Heart left ventricle (tissue), 16 donors: ENCODE measurements around the gene GPR87. TPM values are rescaled to one million over a fixed set of nuclear protein-coding genes. Genes with fewer than 3 reads are reported as not detected.
A peak's percentile ranks its signal among the peaks of the same experiment; 100 is the strongest.

ENCODE experiments used
- ATAC-seq, 4 donors: fragments of 200-7000 bp; cut with Tn5 transposase; one replicate each; pipeline ENCODE4 v1.9.1; 2020 to 2022; ENCODE audit warnings: moderate library complexity in 4 of 4, mild to moderate bottlenecking in 3 of 4, moderate number of reproducible peaks in 1 of 4
- DNase-seq, 5 donors: peaks; one replicate each; pipeline ENCODE4 v3.0.0-alpha.2; 2020
- H3K27ac ChIP-seq, 12 donors: fragments of 200-600 bp; sonication (generic) in 4 of 12; one replicate each; pipeline versions ENCODE4 v1.5.0 to v1.8.0; 2016 to 2022; ENCODE audit warnings: mild to moderate bottlenecking in 2 of 12
- H3K27me3 ChIP-seq, 9 donors: fragments of 200-600 bp; sonication (generic) in 2 of 9; one replicate each; pipeline versions ENCODE4 v1.5.1 to v1.8.0; 2016 to 2022; ENCODE audit warnings: mild to moderate bottlenecking in 3 of 9
- H3K36me3 ChIP-seq, 9 donors: fragments of 200-600 bp; sonication (generic) in 2 of 9; one replicate each; pipeline versions ENCODE4 v1.5.0 to v1.8.0; 2018 to 2022; ENCODE audit warnings: mild to moderate bottlenecking in 2 of 9
- H3K4me1 ChIP-seq, 12 donors: fragments of 200-600 bp; sonication (generic) in 4 of 12; one replicate each; pipeline versions ENCODE4 v1.5.0 to v1.8.0; 2016 to 2022; ENCODE audit warnings: mild to moderate bottlenecking in 3 of 12
- H3K4me3 ChIP-seq, 12 donors: fragments of 200-600 bp; sonication (generic) in 4 of 12; one replicate each; pipeline versions ENCODE4 v1.5.0 to v1.8.0; 2017 to 2022; ENCODE audit warnings: mild to moderate bottlenecking in 9 of 12, moderate library complexity in 4 of 12
- H3K9me3 ChIP-seq, 12 donors: fragments of 200-600 bp; sonication (generic) in 4 of 12; one replicate each; pipeline versions ENCODE4 v1.5.0 to v1.8.0; 2016 to 2022; ENCODE audit warnings: mild to moderate bottlenecking in 1 of 12
- CTCF ChIP-seq, 12 donors: fragments of 200-600 bp; sonication (generic) in 4 of 12; IDR thresholded peaks; one replicate each; pipeline versions ENCODE4 v1.5.0 to v1.8.0; 2018 to 2022; ENCODE audit warnings: antibody characterized with exemption in 12 of 12, mild to moderate bottlenecking in 5 of 12
- POLR2A ChIP-seq, 2 donors: fragments of 450-650 bp; IDR thresholded peaks; one replicate each; pipeline ENCODE4 v1.6.1; 2017; ENCODE audit warnings: antibody characterized with exemption in 2 of 2, mild to moderate bottlenecking in 2 of 2, moderate library complexity in 2 of 2
- WGBS, 4 donors: extraction: QIAGEN DNeasy Blood & Tissue Kit in 2 of 4; methylation state at CpG; one replicate each; pipeline versions ENCODE4 v1.1.5 to v1.1.7; 2013 to 2018; 5-methylcytosine and 5-hydroxymethylcytosine counted together
- intact Hi-C, 10 donors: fragments of 100-400 bp; cut with DNase I; formaldehyde crosslinking; loops; one replicate each; pipeline versions ENCODE4 v1.11.1 to v1.14.2; 2022
- polyA plus RNA-seq, 2 donors: library from polyadenylated mRNA; stranded (reverse); fragments of 200-250 nt; gene quantifications; one replicate each; pipeline ENCODE4 v1.2.3, GENCODE V29; 2013
- total RNA-seq, 9 donors: library from RNA; depleted of rRNA in 2 of 9; stranded (reverse); fragments of >200 nt in 2 of 9; fragmentation: NEBNext Ultra II Directional in 3 of 9; extraction: Animal tissue kit (Norgen Biotek cat#: 25700) in 3 of 9; gene quantifications; one replicate each; pipeline versions ENCODE4 v1.1.0 to v1.2.4, GENCODE V29; 2016 to 2023
- donor health status: ischemic (EF 13 %, LVEDD 7.1; RV severe dilation, severe dysfunction).
- donor health status: healthy with polysubstance abuse.
- donor health status: DM: no; HTN: yes; CAD: no.
- donor health status: DM: no; HTN: no; CAD: no.
- donor health status: ischemic (EF 25% LVEDD 6.9; RV normal size, moderate dysfunction).
- donor health status: ischemic (EF 25% LVEDD 5.7; RV mildly dilated, moderate dysfunction).
- donor health status: healthy.
- donor health status: DM: yes; HTN: yes; CAD: no.
- donor health status: ischemic (EF 35%, LVEDD 5.7; RV mildly dilated, moderate dysfunction).
- donor health status: nonischemic (EF 11% LVEDD 7.7; RV severe dilation, severe dysfunction).
- donor health status: DM: yes; HTN: yes; CAD: no.
- donor health status: PGD.
- donor health status: ischemic (EF 29% LVEDD 5.4; RV normal size, mild dysfunction).
- donor health status: nonischemic (EF 23%, LVEDD 6.1; RV moderate dilation, normal function).

The GPR87 gene
- total and polyA plus RNA-seq, 11 donors = not detected

- 87 to 94% (median 90%) methylated on average over 4 of the region's 4 CpGs for WGBS, 4 donors
- intact Hi-C loops = no loop called here
- no peak for TF ChIP-seq POLR2A (IDR thresholded peaks at IDR 0.05)
- TF ChIP-seq CTCF (IDR thresholded peaks at IDR 0.05) = no peak
- Histone ChIP-seq H3K36me3 (no peaks in the 10 kb centered on the region), H3K4me1 (peaks cover 0 to 27% (median 0%) of the 10 kb centered on the region in 12 donors), H3K9me3 (no peaks in the 10 kb centered on the region), H3K4me3 (no peak overlapping the region), H3K27ac (no peak overlapping the region), H3K27me3 (no peaks in the 10 kb centered on the region)
- no peak for ATAC-seq
- no peak for DNase-seq
Observed at GRCh38 chr3:151319628-151320027, 3.0 kb upstream of the GPR87 start.

- H3K27ac ChIP-seq = peak overlapping the region in 1 of 12 donors; percentile 57
- no peaks in the 10 kb centered on the region for H3K36me3 ChIP-seq
- no peaks in the 10 kb centered on the region for H3K27me3 ChIP-seq
- intact Hi-C loops = no loop called here
- TF ChIP-seq CTCF (IDR thresholded peaks at IDR 0.05) (no peak), POLR2A (IDR thresholded peaks at IDR 0.05) (no peak)
- DNase-seq = no peak
- 87 to 91% (median 89%) methylated on average over 7 of the region's 7 CpGs for WGBS, 4 donors
- no peak overlapping the region for H3K4me3 ChIP-seq
- H3K9me3 ChIP-seq = no peaks in the 10 kb centered on the region
- peaks cover 0 to 27% (median 0%) of the 10 kb centered on the region in 12 donors for H3K4me1 ChIP-seq
- ATAC-seq = no peak
Observed at GRCh38 chr3:151318991-151319390, 2.4 kb upstream of the GPR87 start.

GRCh38 chr3:151318313-151318712 lies 1.7 kb upstream of the GPR87 start:
- Histone ChIP-seq H3K36me3 (no peaks in the 10 kb centered on the region), H3K4me3 (no peak overlapping the region), H3K9me3 (no peaks in the 10 kb centered on the region), H3K4me1 (peaks cover 0 to 27% (median 0%) of the 10 kb centered on the region in 12 donors), H3K27me3 (no peaks in the 10 kb centered on the region), H3K27ac (peak overlapping the region in 1 of 12 donors; percentile 57)
- DNase-seq (no peak), ATAC-seq (no peak)
- no peak for TF ChIP-seq POLR2A (IDR thresholded peaks at IDR 0.05)
- no peak for TF ChIP-seq CTCF (IDR thresholded peaks at IDR 0.05)
- intact Hi-C loops = no loop called here

GRCh38 chr3:151315846-151316245 lies 774 bp downstream of the GPR87 start:
- no peak for DNase-seq
- Histone ChIP-seq H3K4me3 (no peak overlapping the region), H3K27ac (no peak overlapping the region), H3K4me1 (peaks cover 0 to 13% (median 0%) of the 10 kb centered on the region in 12 donors), H3K27me3 (no peaks in the 10 kb centered on the region), H3K9me3 (no peaks in the 10 kb centered on the region), H3K36me3 (no peaks in the 10 kb centered on the region)
- WGBS, 4 donors = 86 to 94% (median 91%) methylated on average over 2 of the region's 2 CpGs
- ATAC-seq = no peak
- intact Hi-C loops = no loop called here
- TF ChIP-seq CTCF (IDR thresholded peaks at IDR 0.05) = no peak
- no peak for TF ChIP-seq POLR2A (IDR thresholded peaks at IDR 0.05)
